Neural cell (in vitro differentiated cells): ENCODE results near the gene RPL41. TPM values are rescaled to one million over a fixed set of nuclear protein-coding genes. Genes with fewer than 3 reads are reported as not detected.

ENCODE experiments used
- H2AFZ ChIP-seq: fragments of 200-600, 300-800 bp; sonication (generic), shearing (Covaris generic); 2 replicates; pipeline ENCODE4 v1.6.0; 2014; ENCODE audit warnings: low read depth, mild to moderate bottlenecking, antibody characterized with exemption, low read length, moderate library complexity
- H3F3A ChIP-seq: fragments of 200-600 bp; shearing (Covaris generic); 2 replicates; pipeline ENCODE4 v1.6.1; 2016; ENCODE audit warnings: mild to moderate bottlenecking, moderate library complexity, mixed read lengths, antibody characterized with exemption, low read length; ENCODE audit not compliant: insufficient read depth, poor library complexity, severe bottlenecking
- H3K27ac ChIP-seq: fragments of 200-600, 300-800 bp; sonication (generic), shearing (Covaris generic); 2 replicates; pipeline ENCODE4 v1.5.1; 2014; ENCODE audit warnings: mild to moderate bottlenecking, low read length, moderate library complexity
- H3K27me3 ChIP-seq: fragments of 300-800, 200-600 bp; sonication (generic), shearing (Covaris generic); 2 replicates; pipeline ENCODE4 v1.6.0; 2014; ENCODE audit warnings: mild to moderate bottlenecking, low read depth, low read length, moderate library complexity; ENCODE audit not compliant: insufficient read depth
- H3K36me3 ChIP-seq: fragments of 300-800, 200-600 bp; sonication (generic), shearing (Covaris generic); 2 replicates; pipeline ENCODE4 v1.5.1; 2014; ENCODE audit warnings: mild to moderate bottlenecking, antibody characterized with exemption, low read length, moderate library complexity; ENCODE audit not compliant: insufficient read depth
- H3K4me2 ChIP-seq: fragments of 300-800, 200-600 bp; sonication (generic), shearing (Covaris generic); 2 replicates; pipeline ENCODE4 v1.6.0; 2014; ENCODE audit warnings: mild to moderate bottlenecking, low read length
- H3K4me3 ChIP-seq: fragments of 300-800, 200-600 bp; sonication (generic), shearing (Covaris generic); 2 replicates; pipeline ENCODE4 v1.5.1; 2014; ENCODE audit warnings: mild to moderate bottlenecking, low read length, moderate library complexity
- H3K79me2 ChIP-seq: fragments of 200-600 bp; shearing (Covaris generic); replicated peaks from 2 replicates; pipeline ENCODE4 v1.6.0; 2014; ENCODE audit warnings: mild to moderate bottlenecking, low read length, moderate library complexity; ENCODE audit not compliant: insufficient read depth
- H3K9ac ChIP-seq: fragments of 300-800, 200-600 bp; sonication (generic), shearing (Covaris generic); 2 replicates; pipeline ENCODE4 v1.6.1; 2016; ENCODE audit warnings: mild to moderate bottlenecking, low read length, mixed read lengths
- H3K9me2 ChIP-seq: fragments of 200-600 bp; shearing (Covaris generic); 2 replicates; pipeline ENCODE4 v1.6.1; 2016; ENCODE audit warnings: mild to moderate bottlenecking, low read length, mixed read lengths; ENCODE audit not compliant: insufficient read depth
- H3K9me3 ChIP-seq: fragments of 200-600, 300-800 bp; sonication (generic), shearing (Covaris generic); 2 replicates; pipeline ENCODE4 v1.6.1; 2016; ENCODE audit warnings: mild to moderate bottlenecking, mixed run types, low read length, moderate library complexity, mixed read lengths
- H4K20me1 ChIP-seq: fragments of 200-600 bp; shearing (Covaris generic); 2 replicates; pipeline ENCODE4 v1.6.1; 2016; ENCODE audit warnings: mild to moderate bottlenecking, mixed run types; ENCODE audit not compliant: insufficient read depth
- EP300 ChIP-seq: fragments of 450-650 bp; conservative IDR thresholded peaks from 2 replicates; pipeline ENCODE4 v1.6.1; 2014; ENCODE audit warnings: antibody characterized with exemption, mild to moderate bottlenecking, moderate library complexity; ENCODE audit not compliant: poor library complexity, severe bottlenecking
- EZH2 ChIP-seq: fragments of 200-600, 300-800 bp; shearing (Covaris generic), sonication (generic); IDR thresholded peaks from 2 replicates; pipeline ENCODE4 v1.6.1; 2014; ENCODE audit warnings: antibody characterized with exemption, low read length, borderline replicate concordance, mild to moderate bottlenecking; ENCODE audit not compliant: insufficient read depth, poor library complexity, severe bottlenecking
- MXI1 ChIP-seq: fragments of 450-650 bp; conservative IDR thresholded peaks from 2 replicates; pipeline ENCODE4 v1.6.1; 2014; ENCODE audit warnings: antibody characterized with exemption, mild to moderate bottlenecking; ENCODE audit not compliant: poor library complexity, severe bottlenecking
- POLR2AphosphoS5 ChIP-seq: IDR thresholded peaks from 2 replicates; pipeline ENCODE4 v1.6.1; 2012
- RAD21 ChIP-seq: fragments of 450-650 bp; conservative IDR thresholded peaks from 2 replicates; pipeline ENCODE4 v1.6.1; 2014; ENCODE audit warnings: antibody characterized with exemption, mild to moderate bottlenecking, moderate library complexity
- SMC3 ChIP-seq: fragments of 450-650 bp; conservative IDR thresholded peaks from 2 replicates; pipeline ENCODE4 v1.6.1; 2014; ENCODE audit warnings: antibody characterized with exemption, mild to moderate bottlenecking, moderate library complexity; ENCODE audit not compliant: poor library complexity
- TAF1 ChIP-seq: IDR thresholded peaks from 2 replicates; pipeline ENCODE4 v1.6.1; 2012; ENCODE audit warnings: low read depth
- polyA plus RNA-seq: library from polyadenylated mRNA; depleted of rRNA; stranded (reverse); fragments of >200 nt; gene quantifications from 2 replicates; pipeline ENCODE4 v1.2.3, GENCODE V29; 2014
- TF ChIP-seq, protein P1 (sequence below): IDR thresholded peaks from 2 replicates; pipeline ENCODE4 v1.6.1; 2012; ENCODE audit warnings: borderline replicate concordance
- TF ChIP-seq, protein P2 (sequence below): fragments of 450-650 bp; IDR thresholded peaks from 2 replicates; pipeline ENCODE4 v1.5.1; 2014; ENCODE audit warnings: antibody characterized with exemption, mild to moderate bottlenecking, moderate library complexity; ENCODE audit not compliant: poor library complexity, severe bottlenecking

The RPL41 gene
- polyA plus RNA-seq, 1 donor from 2014 or later = 2,186 TPM

DNA sequence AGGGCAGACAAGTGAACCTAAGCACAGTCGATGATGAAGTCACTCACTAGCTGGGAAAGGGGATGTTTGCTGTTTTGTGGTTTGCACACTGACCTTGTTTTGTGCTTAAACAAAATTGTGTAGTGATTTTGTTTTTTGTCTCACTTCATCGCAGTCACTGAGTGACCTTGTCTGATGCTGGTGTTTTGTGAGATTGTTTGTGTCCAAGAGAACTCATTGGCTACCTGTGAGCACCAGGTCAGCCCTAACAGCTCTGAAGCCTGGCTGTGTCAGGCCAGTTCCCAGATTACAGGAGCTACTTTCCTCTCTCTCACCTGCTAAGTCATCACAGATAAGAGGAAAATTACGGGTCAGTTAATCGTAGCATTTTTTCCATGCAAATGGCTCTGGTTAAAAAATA is 7.7 kb downstream of the RPL41 start:
- H3K27me3 ChIP-seq = no peaks in the 10 kb centered on the region

DNA sequence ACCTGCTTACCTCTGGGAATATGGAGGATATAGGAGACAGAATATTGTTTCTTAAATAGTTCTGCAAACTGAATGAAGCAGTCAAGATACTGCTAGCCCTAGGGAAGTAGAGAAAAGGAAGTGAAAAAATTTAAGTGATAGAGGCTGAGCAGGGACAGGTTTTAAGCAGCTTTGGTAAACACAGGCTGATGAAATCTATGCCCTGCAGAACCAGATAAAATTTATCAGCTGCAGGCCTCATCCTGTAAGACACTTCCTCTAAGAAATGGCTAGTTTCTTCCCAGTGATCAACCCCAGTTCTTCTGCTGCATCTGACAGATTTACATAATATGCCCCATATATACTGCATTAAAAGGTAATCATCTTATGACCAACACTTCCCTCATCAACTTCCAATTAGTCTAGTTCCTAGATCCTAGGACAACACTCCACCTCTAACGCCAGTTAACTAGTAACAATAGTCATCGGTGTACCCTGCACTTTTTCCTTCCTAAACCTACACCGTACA is 10.4 kb downstream of the RPL41 start:
- no peaks in the 10 kb centered on the region for H3K79me2 ChIP-seq
- H2AFZ ChIP-seq = no peak overlapping the region
- no peak overlapping the region for H3K27ac ChIP-seq
- no peak overlapping the region for H3K4me2 ChIP-seq
- H3F3A ChIP-seq = no peaks in the 10 kb centered on the region
- no peak overlapping the region for H3K9ac ChIP-seq
- H3K9me2 ChIP-seq = no peaks in the 10 kb centered on the region
- no peaks in the 10 kb centered on the region for H3K27me3 ChIP-seq
- no peaks in the 10 kb centered on the region for H3K9me3 ChIP-seq
- TF ChIP-seq POLR2AphosphoS5 = no peak
- TF ChIP-seq EP300 = no peak
- TF ChIP-seq EZH2 = no peak
- no peak for TF ChIP-seq TAF1
- TF ChIP-seq, protein P1, sequence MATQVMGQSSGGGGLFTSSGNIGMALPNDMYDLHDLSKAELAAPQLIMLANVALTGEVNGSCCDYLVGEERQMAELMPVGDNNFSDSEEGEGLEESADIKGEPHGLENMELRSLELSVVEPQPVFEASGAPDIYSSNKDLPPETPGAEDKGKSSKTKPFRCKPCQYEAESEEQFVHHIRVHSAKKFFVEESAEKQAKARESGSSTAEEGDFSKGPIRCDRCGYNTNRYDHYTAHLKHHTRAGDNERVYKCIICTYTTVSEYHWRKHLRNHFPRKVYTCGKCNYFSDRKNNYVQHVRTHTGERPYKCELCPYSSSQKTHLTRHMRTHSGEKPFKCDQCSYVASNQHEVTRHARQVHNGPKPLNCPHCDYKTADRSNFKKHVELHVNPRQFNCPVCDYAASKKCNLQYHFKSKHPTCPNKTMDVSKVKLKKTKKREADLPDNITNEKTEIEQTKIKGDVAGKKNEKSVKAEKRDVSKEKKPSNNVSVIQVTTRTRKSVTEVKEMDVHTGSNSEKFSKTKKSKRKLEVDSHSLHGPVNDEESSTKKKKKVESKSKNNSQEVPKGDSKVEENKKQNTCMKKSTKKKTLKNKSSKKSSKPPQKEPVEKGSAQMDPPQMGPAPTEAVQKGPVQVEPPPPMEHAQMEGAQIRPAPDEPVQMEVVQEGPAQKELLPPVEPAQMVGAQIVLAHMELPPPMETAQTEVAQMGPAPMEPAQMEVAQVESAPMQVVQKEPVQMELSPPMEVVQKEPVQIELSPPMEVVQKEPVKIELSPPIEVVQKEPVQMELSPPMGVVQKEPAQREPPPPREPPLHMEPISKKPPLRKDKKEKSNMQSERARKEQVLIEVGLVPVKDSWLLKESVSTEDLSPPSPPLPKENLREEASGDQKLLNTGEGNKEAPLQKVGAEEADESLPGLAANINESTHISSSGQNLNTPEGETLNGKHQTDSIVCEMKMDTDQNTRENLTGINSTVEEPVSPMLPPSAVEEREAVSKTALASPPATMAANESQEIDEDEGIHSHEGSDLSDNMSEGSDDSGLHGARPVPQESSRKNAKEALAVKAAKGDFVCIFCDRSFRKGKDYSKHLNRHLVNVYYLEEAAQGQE = no peak
- no peak for TF ChIP-seq SMC3
- TF ChIP-seq, protein P2, sequence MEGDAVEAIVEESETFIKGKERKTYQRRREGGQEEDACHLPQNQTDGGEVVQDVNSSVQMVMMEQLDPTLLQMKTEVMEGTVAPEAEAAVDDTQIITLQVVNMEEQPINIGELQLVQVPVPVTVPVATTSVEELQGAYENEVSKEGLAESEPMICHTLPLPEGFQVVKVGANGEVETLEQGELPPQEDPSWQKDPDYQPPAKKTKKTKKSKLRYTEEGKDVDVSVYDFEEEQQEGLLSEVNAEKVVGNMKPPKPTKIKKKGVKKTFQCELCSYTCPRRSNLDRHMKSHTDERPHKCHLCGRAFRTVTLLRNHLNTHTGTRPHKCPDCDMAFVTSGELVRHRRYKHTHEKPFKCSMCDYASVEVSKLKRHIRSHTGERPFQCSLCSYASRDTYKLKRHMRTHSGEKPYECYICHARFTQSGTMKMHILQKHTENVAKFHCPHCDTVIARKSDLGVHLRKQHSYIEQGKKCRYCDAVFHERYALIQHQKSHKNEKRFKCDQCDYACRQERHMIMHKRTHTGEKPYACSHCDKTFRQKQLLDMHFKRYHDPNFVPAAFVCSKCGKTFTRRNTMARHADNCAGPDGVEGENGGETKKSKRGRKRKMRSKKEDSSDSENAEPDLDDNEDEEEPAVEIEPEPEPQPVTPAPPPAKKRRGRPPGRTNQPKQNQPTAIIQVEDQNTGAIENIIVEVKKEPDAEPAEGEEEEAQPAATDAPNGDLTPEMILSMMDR = no peak
- no peak for TF ChIP-seq RAD21
- no peak for TF ChIP-seq MXI1
- H4K20me1 ChIP-seq = no peaks in the 10 kb centered on the region
- no peak overlapping the region for H3K4me3 ChIP-seq
- H3K36me3 ChIP-seq = no peaks in the 10 kb centered on the region

More for the DNA sequence above, 7.7 kb downstream of the RPL41 start:
- no peaks in the 10 kb centered on the region for H3K36me3 ChIP-seq
- H3K9me3 ChIP-seq = no peaks in the 10 kb centered on the region
- peaks cover 11% of the 10 kb centered on the region for H3K79me2 ChIP-seq
- H4K20me1 ChIP-seq = no peaks in the 10 kb centered on the region
- TF ChIP-seq POLR2AphosphoS5 = no peak
- TF ChIP-seq EP300 = no peak
- no peak for TF ChIP-seq EZH2
- no peak for TF ChIP-seq TAF1
- no peak for TF ChIP-seq SMC3
- TF ChIP-seq, protein P1 = no peak
- no peak for TF ChIP-seq RAD21
- TF ChIP-seq MXI1 = no peak
- TF ChIP-seq, protein P2 = no peak
- H3F3A ChIP-seq = no peaks in the 10 kb centered on the region
- H3K4me3 ChIP-seq = no peak overlapping the region
- H3K4me2 ChIP-seq = no peak overlapping the region
- H3K9me2 ChIP-seq = no peaks in the 10 kb centered on the region
- no peak overlapping the region for H2AFZ ChIP-seq
- H3K9ac ChIP-seq = no peak overlapping the region
- no peak overlapping the region for H3K27ac ChIP-seq
